K562 (cell line): ENCODE data around the gene SYNCRIP. TPM values are rescaled to one million over a fixed set of nuclear protein-coding genes. Genes with fewer than 3 reads are reported as not detected.
A peak's percentile ranks its signal among the peaks of the same experiment; 100 is the strongest.

Experiments used
- ATAC-seq: fragments of 200-7000 bp; cut with Tn5 transposase; 3 replicates; pipeline ENCODE4 v1.9.1; 2020; ENCODE audit warnings: moderate library complexity
- BruUV-seq: library from RNA; stranded (reverse); fragments of 400-500 nt; replicated peaks from 2 replicates; lab custom pipeline; 2021; lab: Mats Ljungman, UMichigan
- CTCF ChIA-PET: fragments of 300-600 bp; formaldehyde crosslinking; extraction: SDS; loops from one replicate; lab custom pipeline; 2021; ENCODE audit warnings: low intra/inter-chr PET ratio; lab: Yijun Ruan, JAX
- POLR2A ChIA-PET: fragments of 300-600, 350-650 bp; sonication (Branson Sonifier 250); formaldehyde crosslinking; extraction: SDS; loops from one replicate; lab custom pipeline; 2021; ENCODE audit warnings: antibody characterized with exemption, inconsistent platforms; lab: Yijun Ruan, JAX
- DNase-seq, 4 experiments: peaks; one replicate each; pipeline versions ENCODE4 v3.0.0 to v3.0.0-alpha.2; 2011 to 2018; ENCODE audit warnings: low spot score in 3 of 4, mixed read lengths in 3 of 4; ENCODE audit errors: extremely low read depth in 1 of 4
- FAIRE-seq: peaks from 2 replicates; lab custom pipeline; 2011; peaks lifted over from hg19 to GRCh38; lab: Jason Lieb, UNC
- H2AFZ ChIP-seq: 2 replicates; pipeline ENCODE4 v1.6.0; 2011; ENCODE audit warnings: low read depth, low read length, control low read depth, inconsistent platforms
- H3K27ac ChIP-seq: fragments of 200-600 bp; 3 replicates; pipeline ENCODE4 v1.8.0; 2011; ENCODE audit warnings: low read depth, mild to moderate bottlenecking, control low read depth, inconsistent platforms, low read length, moderate library complexity, mixed read lengths; ENCODE audit errors: extremely low read depth
- H3K27me3 ChIP-seq, 2 experiments: fragments of 300-600 bp in 1 of 2; 2 replicates in 1 of 2; 3 replicates in 1 of 2; pipeline versions ENCODE4 v1.6.0 to v1.8.0; 2011; ENCODE audit warnings: inconsistent platforms in 2 of 2, low read length in 2 of 2, mild to moderate bottlenecking in 1 of 2, mixed read lengths in 1 of 2, moderate library complexity in 1 of 2; ENCODE audit not compliant: control insufficient read depth in 2 of 2, insufficient read depth in 2 of 2
- H3K36me3 ChIP-seq: fragments of 300-600 bp; 3 replicates; pipeline ENCODE4 v1.8.0; 2011; ENCODE audit warnings: mild to moderate bottlenecking, low read length, inconsistent platforms; ENCODE audit not compliant: control insufficient read depth, insufficient read depth
- H3K4me1 ChIP-seq, 2 experiments: fragments of 200-600 bp in 1 of 2; replicated peaks in 1 of 2; 2 replicates in 1 of 2; 3 replicates in 1 of 2; pipeline versions ENCODE4 v1.5.1 to v1.8.0; 2011; ENCODE audit warnings: inconsistent platforms in 2 of 2, low read length in 2 of 2, mild to moderate bottlenecking in 1 of 2, mixed read lengths in 1 of 2, moderate library complexity in 1 of 2; ENCODE audit not compliant: control insufficient read depth in 2 of 2, insufficient read depth in 2 of 2
- H3K4me2 ChIP-seq: 2 replicates; pipeline ENCODE4 v1.6.1; 2011; ENCODE audit warnings: low read length, control low read depth, inconsistent platforms, mixed read lengths; ENCODE audit not compliant: insufficient read depth
- H3K4me3 ChIP-seq: fragments of 200-600 bp; sonication (generic), shearing (Covaris generic); 2 replicates; pipeline ENCODE4 v1.5.1; 2016; ENCODE audit warnings: control low read depth, inconsistent platforms
- H3K79me2 ChIP-seq: fragments of 200-600 bp; 3 replicates; pipeline ENCODE4 v1.8.0; 2011; ENCODE audit warnings: low read length, inconsistent platforms; ENCODE audit not compliant: control insufficient read depth, insufficient read depth
- H3K9ac ChIP-seq, 2 experiments: 2 replicates each; pipeline versions ENCODE4 v1.6.0 to v1.6.1; 2011; ENCODE audit warnings: low read depth in 2 of 2, low read length in 2 of 2, control low read depth in 1 of 2, inconsistent platforms in 1 of 2, mild to moderate bottlenecking in 1 of 2, mixed read lengths in 1 of 2; ENCODE audit not compliant: insufficient read depth in 1 of 2
- H3K9me1 ChIP-seq: one replicate; pipeline ENCODE4 v1.6.0; 2011; ENCODE audit warnings: inconsistent platforms, mild to moderate bottlenecking, low read length, moderate library complexity; ENCODE audit not compliant: control insufficient read depth, insufficient read depth
- H3K9me3 ChIP-seq: replicated peaks from 2 replicates; pipeline ENCODE4 v1.5.1; 2011; ENCODE audit warnings: low read depth, low read length, inconsistent platforms; ENCODE audit not compliant: control insufficient read depth, insufficient read depth
- H4K20me1 ChIP-seq: replicated peaks from 2 replicates; pipeline ENCODE4 v1.6.1; 2011; ENCODE audit warnings: low read length, inconsistent platforms, mixed read lengths; ENCODE audit not compliant: control insufficient read depth, insufficient read depth
- ATF3 ChIP-seq, 2 experiments: fragments of 450-650 bp in 1 of 2; sonication (generic) in 1 of 2; formaldehyde crosslinking in 1 of 2; IDR thresholded peaks in 1 of 2; conservative IDR thresholded peaks in 1 of 2; 2 replicates each; pipeline versions ENCODE4 v1.6.1 to v1.8.1; 2016 to 2023; ENCODE audit warnings: mild to moderate bottlenecking in 2 of 2, moderate library complexity in 2 of 2, inconsistent platforms in 1 of 2, missing genetic modification reagents in 1 of 2
- ATF7 ChIP-seq: fragments of 450-650 bp; IDR thresholded peaks from 2 replicates; pipeline ENCODE4 v1.7.1; 2014; ENCODE audit warnings: mild to moderate bottlenecking, moderate library complexity
- CHCHD3 ChIP-seq: fragments of 250-450 bp; sonication (Bioruptor Pico); IDR thresholded peaks from 2 replicates; pipeline ENCODE4 v2.1.2; 2022; ENCODE audit warnings: mild to moderate bottlenecking
- FOXA3 ChIP-seq, 2 experiments: fragments of 450-650 bp in 1 of 2; sonication (generic) in 1 of 2; formaldehyde crosslinking; IDR thresholded peaks in 1 of 2; conservative IDR thresholded peaks in 1 of 2; 2 replicates each; pipeline versions ENCODE4 v1.4.0 to v1.8.0; 2020 to 2022; ENCODE audit warnings: mild to moderate bottlenecking in 2 of 2, missing genetic modification reagents in 1 of 2
- GABPB2 ChIP-seq: fragments of 250-450 bp; sonication (Bioruptor Pico); conservative IDR thresholded peaks from 2 replicates; pipeline ENCODE4 v1.5.1; 2021; ENCODE audit warnings: mild to moderate bottlenecking
- HEY1 ChIP-seq: fragments of 250-450 bp; sonication (Bioruptor Pico); IDR thresholded peaks from 2 replicates; pipeline ENCODE4 v1.5.0; 2020; ENCODE audit warnings: mild to moderate bottlenecking, moderate library complexity, borderline replicate concordance
- KLF13 ChIP-seq: fragments of 450-650 bp; IDR thresholded peaks from 2 replicates; pipeline ENCODE4 v1.6.1; 2016; ENCODE audit warnings: missing genetic modification characterization, low read depth, mild to moderate bottlenecking, missing compliant biosample characterization, moderate library complexity, borderline replicate concordance
- MECOM ChIP-seq: fragments of 250-450 bp; sonication (Bioruptor Pico); IDR thresholded peaks from 2 replicates; pipeline ENCODE4 v1.8.0; 2022; ENCODE audit warnings: inconsistent platforms
- MED1 ChIP-seq: sonication (generic); formaldehyde crosslinking; IDR thresholded peaks from 2 replicates; pipeline ENCODE4 v1.8.1; 2023; ENCODE audit warnings: missing genetic modification reagents, borderline replicate concordance
- NCOA4 ChIP-seq: fragments of 450-650 bp; IDR thresholded peaks from 2 replicates; pipeline ENCODE4 v1.6.1; 2018; ENCODE audit warnings: mild to moderate bottlenecking; ENCODE audit not compliant: partially characterized antibody
- RAD21 ChIP-seq, 2 experiments: fragments of 250-450 bp in 1 of 2; fragments of 450-650 bp in 1 of 2; sonication (Bioruptor Pico) in 1 of 2; formaldehyde crosslinking in 1 of 2; IDR thresholded peaks in 1 of 2; conservative IDR thresholded peaks in 1 of 2; 2 replicates each; pipeline versions ENCODE4 v1.4.0 to v1.8.0; 2020 to 2022; ENCODE audit warnings: mild to moderate bottlenecking in 2 of 2, moderate library complexity in 1 of 2
- SIN3A ChIP-seq, 2 experiments: fragments of 150-350 bp in 1 of 2; IDR thresholded peaks; 2 replicates each; pipeline ENCODE4 v1.6.1; 2011 to 2016; ENCODE audit warnings: borderline replicate concordance in 2 of 2, low read depth in 2 of 2, low read length in 2 of 2, mild to moderate bottlenecking in 2 of 2, moderate library complexity in 2 of 2; ENCODE audit not compliant: control insufficient read depth in 1 of 2
- SMARCA5 ChIP-seq: fragments of 450-650 bp; IDR thresholded peaks from 2 replicates; pipeline ENCODE4 v1.6.1; 2016
- SNRNP70 ChIP-seq: fragments of 200-400 bp; formaldehyde crosslinking; optimal IDR thresholded peaks from 2 replicates; pipeline ENCODE3; 2017; ENCODE audit warnings: low read depth, low read length
- SRSF9 ChIP-seq: fragments of 200-400 bp; formaldehyde crosslinking; IDR thresholded peaks from 2 replicates; pipeline ENCODE4 v1.6.1; 2017; ENCODE audit warnings: low read depth, low read length, borderline replicate concordance
- ZC3H8 ChIP-seq: fragments of 450-650 bp; IDR thresholded peaks from 2 replicates; pipeline ENCODE4 v1.6.1; 2017
- WGBS: fragments of 100-300 bp; shearing (Covaris generic); methylation state at CpG from one replicate; pipeline ENCODE4 v1.1.6; 2016; ENCODE audit warnings: low coverage, mixed read lengths; ENCODE audit not compliant: insufficient coverage; ENCODE audit errors: missing lambda C conversion rate; 5-methylcytosine and 5-hydroxymethylcytosine counted together
- in situ Hi-C: fragments of 300-500 bp; cut with MboI; formaldehyde crosslinking; loops from 4 replicates; pipeline ENCODE4 v1.15.0; 2018; ENCODE audit warnings: inconsistent platforms, mixed read lengths
- intact Hi-C: fragments of 100-400 bp; cut with micrococcal nuclease; formaldehyde crosslinking; loops from 2 replicates; pipeline ENCODE4 v1.14.2; 2022
- polyA plus RNA-seq, 8 experiments: library from polyadenylated mRNA; depleted of rRNA in 4 of 8; stranded (reverse) in 5 of 8; unstranded in 3 of 8; fragments of >200 nt; fragmentation: Nextera tagmentation in 2 of 8; fragmentation: Illumina TruSeq in 1 of 8; extraction: Ambion mirVana in 2 of 8; extraction: Trizol in 1 of 8; gene quantifications; 2 replicates each; pipeline versions ENCODE4 v1.2.1 to v1.2.3, GENCODE V29; 2011 to 2014; ENCODE audit warnings: inconsistent platforms in 1 of 8, missing spikeins in 1 of 8
- total RNA-seq, 7 experiments: library from RNA; depleted of rRNA in 6 of 7; stranded (reverse); fragments of >200 nt in 6 of 7; fragmentation: Illumina TruSeq in 2 of 7; extraction: Trizol in 2 of 7; gene quantifications; 2 replicates each; pipeline versions ENCODE4 v1.2.1 to v1.2.3, GENCODE V29; 2011 to 2021; ENCODE audit warnings: low replicate concordance in 1 of 7
- TF ChIP-seq, protein P1 (sequence below), 2 experiments: fragments of 450-650 bp; IDR thresholded peaks; 2 replicates each; pipeline ENCODE4 v1.6.1; 2018; ENCODE audit warnings: mild to moderate bottlenecking in 2 of 2, low read depth in 1 of 2; ENCODE audit not compliant: partially characterized antibody in 2 of 2

The SYNCRIP gene
- total and polyA plus RNA-seq, 9 of the 15 experiments (the other 6 are each of a cell fraction or from before 2014, with no cell fraction given) = 46.5 to 295 (median 140) TPM

DNA sequence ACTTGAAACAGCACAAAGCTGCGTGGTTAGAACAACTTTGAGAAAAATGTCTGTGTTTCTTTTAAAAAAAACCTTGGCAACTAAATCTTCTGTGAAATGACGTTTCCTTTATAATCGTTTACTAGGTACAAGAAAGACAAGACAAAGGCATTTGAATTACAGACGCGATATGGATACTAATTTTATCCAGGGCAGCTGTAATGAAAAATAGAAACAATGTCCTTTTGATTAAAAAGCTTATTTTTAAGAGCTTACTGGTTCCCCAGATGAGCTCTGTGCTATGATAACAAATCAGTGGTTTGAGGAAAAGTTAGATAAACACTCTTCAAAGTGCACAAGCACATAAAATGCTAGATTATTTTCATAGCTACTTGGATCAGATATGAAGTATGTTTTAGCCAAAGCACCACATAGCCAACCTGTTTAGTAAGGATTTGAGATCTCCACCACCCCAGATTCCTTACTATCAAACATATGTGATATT is 1.6 kb upstream of the SYNCRIP start:
- H3K36me3 ChIP-seq = peaks cover 24% of the 10 kb centered on the region
- peaks cover 6 to 19% of the 10 kb centered on the region in 2 experiments; a peak in 4 of 5 replicates for H3K4me1 ChIP-seq
- peak overlapping the region; percentile 75 for H3K4me2 ChIP-seq
- under 1% methylated on average over 5 of the region's 5 CpGs for WGBS
- ATAC-seq (no peak), FAIRE-seq (peak; percentile 68), DNase-seq (peak in 1 of 4 experiments; percentile 18)
- peak overlapping the region; percentile 72 to 98 for H3K9ac ChIP-seq
- H3K9me3 ChIP-seq = peaks cover 4% of the 10 kb centered on the region
- no peaks in the 10 kb centered on the region for H3K27me3 ChIP-seq
- H3K79me2 ChIP-seq = peaks cover 41% of the 10 kb centered on the region
- peak overlapping the region; percentile 93 for H3K27ac ChIP-seq
- CTCF ChIA-PET = no interaction called here
- H3K4me3 ChIP-seq = peak overlapping the region; percentile 87
- peaks cover 15% of the 10 kb centered on the region for H4K20me1 ChIP-seq
- BruUV-seq = no TSS peak
- intact Hi-C loops (no loop called here), in situ Hi-C loops (loop anchor here (5.0 kb wide), 1 partner anchor 33 kb away; no protein-coding TSS in a partner anchor)
- no peaks in the 10 kb centered on the region for H3K9me1 ChIP-seq
- peak overlapping the region; percentile 92 for H2AFZ ChIP-seq
- POLR2A ChIA-PET = interaction anchor here (0.8 to 8.1 kb wide), 6 partner anchors 11 to 51 kb away, joined by 3 to 188 read pairs (median 3); no protein-coding TSS in a partner anchor
- no peak for TF ChIP-seq SNRNP70
- no peak for TF ChIP-seq MECOM
- no peak for TF ChIP-seq CHCHD3 (CRISPR knock-in tag)
- TF ChIP-seq, protein P1, sequence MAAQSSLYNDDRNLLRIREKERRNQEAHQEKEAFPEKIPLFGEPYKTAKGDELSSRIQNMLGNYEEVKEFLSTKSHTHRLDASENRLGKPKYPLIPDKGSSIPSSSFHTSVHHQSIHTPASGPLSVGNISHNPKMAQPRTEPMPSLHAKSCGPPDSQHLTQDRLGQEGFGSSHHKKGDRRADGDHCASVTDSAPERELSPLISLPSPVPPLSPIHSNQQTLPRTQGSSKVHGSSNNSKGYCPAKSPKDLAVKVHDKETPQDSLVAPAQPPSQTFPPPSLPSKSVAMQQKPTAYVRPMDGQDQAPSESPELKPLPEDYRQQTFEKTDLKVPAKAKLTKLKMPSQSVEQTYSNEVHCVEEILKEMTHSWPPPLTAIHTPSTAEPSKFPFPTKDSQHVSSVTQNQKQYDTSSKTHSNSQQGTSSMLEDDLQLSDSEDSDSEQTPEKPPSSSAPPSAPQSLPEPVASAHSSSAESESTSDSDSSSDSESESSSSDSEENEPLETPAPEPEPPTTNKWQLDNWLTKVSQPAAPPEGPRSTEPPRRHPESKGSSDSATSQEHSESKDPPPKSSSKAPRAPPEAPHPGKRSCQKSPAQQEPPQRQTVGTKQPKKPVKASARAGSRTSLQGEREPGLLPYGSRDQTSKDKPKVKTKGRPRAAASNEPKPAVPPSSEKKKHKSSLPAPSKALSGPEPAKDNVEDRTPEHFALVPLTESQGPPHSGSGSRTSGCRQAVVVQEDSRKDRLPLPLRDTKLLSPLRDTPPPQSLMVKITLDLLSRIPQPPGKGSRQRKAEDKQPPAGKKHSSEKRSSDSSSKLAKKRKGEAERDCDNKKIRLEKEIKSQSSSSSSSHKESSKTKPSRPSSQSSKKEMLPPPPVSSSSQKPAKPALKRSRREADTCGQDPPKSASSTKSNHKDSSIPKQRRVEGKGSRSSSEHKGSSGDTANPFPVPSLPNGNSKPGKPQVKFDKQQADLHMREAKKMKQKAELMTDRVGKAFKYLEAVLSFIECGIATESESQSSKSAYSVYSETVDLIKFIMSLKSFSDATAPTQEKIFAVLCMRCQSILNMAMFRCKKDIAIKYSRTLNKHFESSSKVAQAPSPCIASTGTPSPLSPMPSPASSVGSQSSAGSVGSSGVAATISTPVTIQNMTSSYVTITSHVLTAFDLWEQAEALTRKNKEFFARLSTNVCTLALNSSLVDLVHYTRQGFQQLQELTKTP (IDR thresholded peaks at IDR 0.05; ENCODE audit: low read depth in 1 of 2, partially characterized antibody in 2 of 2) = peak in 1 of 2 experiments; percentile 4
- TF ChIP-seq ZC3H8 = no peak
- TF ChIP-seq ATF7 = 0 out of 2 replicates have a peak, but pooled peaks have one; percentile 5
- no peak for TF ChIP-seq FOXA3 (CRISPR knock-in tag; conservative IDR thresholded peaks at IDR 0.05 in 1 of 2, IDR thresholded peaks at IDR 0.05 in 1 of 2)
- TF ChIP-seq GABPB2 (CRISPR knock-in tag) = no peak
- TF ChIP-seq SRSF9 = no peak
- TF ChIP-seq MED1 (CRISPR knock-in tag) = no peak
- no peak for TF ChIP-seq KLF13 (tag)
- no peak for TF ChIP-seq SIN3A (IDR thresholded peaks at IDR 0.05; ENCODE audit: borderline replicate concordance in 2 of 2, control insufficient read depth in 1 of 2, low read depth in 2 of 2, low read length in 2 of 2)
- TF ChIP-seq NCOA4 = no peak
- no peak for TF ChIP-seq SMARCA5
- 0 out of 4 replicates have a peak, but pooled peaks of 1 of the 2 experiments have one; percentile 0 for TF ChIP-seq RAD21 (CRISPR knock-in tag; conservative IDR thresholded peaks at IDR 0.05 in 1 of 2, IDR thresholded peaks at IDR 0.05 in 1 of 2)
- TF ChIP-seq ATF3 (IDR thresholded peaks at IDR 0.05) = 0 out of 2 replicates have a peak, but pooled peaks have one; percentile 1
- no peak for TF ChIP-seq ATF3 (CRISPR knock-in tag; conservative IDR thresholded peaks at IDR 0.05)
- TF ChIP-seq HEY1 (CRISPR knock-in tag) = no peak
